WTC11 (cell line): ENCODE results near the gene ABCB8. TPM values are rescaled to one million over a fixed set of nuclear protein-coding genes. Genes with fewer than 3 reads are reported as not detected.

ENCODE experiments used
- ATAC-seq: fragments of 200-7000 bp; cut with Tn5 transposase; 2 replicates; pipeline ENCODE4 v1.10.0; 2021; ENCODE audit warnings: mild to moderate bottlenecking, moderate library complexity
- CTCF ChIA-PET: fragments of 300-600 bp; sonication (Branson Sonifier 250); formaldehyde crosslinking; loops from one replicate; lab custom pipeline; 2021; ENCODE audit warnings: antibody characterized with exemption; lab: Charles Lee
- POLR2A ChIA-PET: fragments of 350-600 bp; sonication (Branson Sonifier 250); formaldehyde crosslinking; loops from one replicate; lab custom pipeline; 2021; ENCODE audit warnings: antibody characterized with exemption; lab: Charles Lee
- DNase-seq: peaks from one replicate; pipeline ENCODE4 v3.0.0; 2021; ENCODE audit warnings: low spot score
- H3K27ac Mint-ChIP-seq: 2 replicates; pipeline ENCODE4 v1.8.0; 2021; ENCODE audit warnings: mixed read lengths
- H3K27me3 Mint-ChIP-seq: 2 replicates; pipeline ENCODE4 v1.8.0; 2021; ENCODE audit warnings: low read depth, mild to moderate bottlenecking, moderate library complexity, mixed read lengths
- H3K36me3 Mint-ChIP-seq: 2 replicates; pipeline ENCODE4 v1.8.0; 2021; ENCODE audit warnings: mixed read lengths
- H3K4me1 Mint-ChIP-seq: 2 replicates; pipeline ENCODE4 v1.8.0; 2022; ENCODE audit warnings: mixed read lengths
- H3K4me3 Mint-ChIP-seq: 2 replicates; pipeline ENCODE4 v1.8.0; 2021; ENCODE audit warnings: mild to moderate bottlenecking, moderate library complexity, mixed read lengths
- H3K9me3 Mint-ChIP-seq: 2 replicates; pipeline ENCODE4 v1.8.0; 2021; ENCODE audit warnings: mixed read lengths
- ATF2 ChIP-seq: sonication (generic); formaldehyde crosslinking; IDR thresholded peaks from 2 replicates; pipeline ENCODE4 v1.8.1; 2022; ENCODE audit warnings: low read depth, missing genetic modification reagents, borderline replicate concordance
- ATF3 ChIP-seq: sonication (generic); formaldehyde crosslinking; conservative IDR thresholded peaks from 2 replicates; pipeline ENCODE4 v1.8.1; 2022; ENCODE audit warnings: mild to moderate bottlenecking, missing genetic modification reagents
- CDX4 ChIP-seq: fragments of 250-450 bp; sonication (Bioruptor Pico); IDR thresholded peaks from 2 replicates; pipeline ENCODE4 v1.9.0; 2021; ENCODE audit warnings: moderate library complexity, mild to moderate bottlenecking, inconsistent platforms, borderline replicate concordance
- CREB1 ChIP-seq: sonication (generic); formaldehyde crosslinking; IDR thresholded peaks from 2 replicates; pipeline ENCODE4 v1.8.0; 2023; ENCODE audit warnings: mild to moderate bottlenecking, missing genetic modification reagents
- CREM ChIP-seq: sonication (generic); formaldehyde crosslinking; IDR thresholded peaks from 2 replicates; pipeline ENCODE4 v1.8.1; 2022; ENCODE audit warnings: mild to moderate bottlenecking, missing genetic modification reagents, moderate library complexity
- ETV6 ChIP-seq: sonication (generic); formaldehyde crosslinking; IDR thresholded peaks from 2 replicates; pipeline ENCODE4 v1.8.1; 2022; ENCODE audit warnings: mild to moderate bottlenecking, missing genetic modification reagents
- FOXK1 ChIP-seq: sonication (generic); formaldehyde crosslinking; IDR thresholded peaks from 2 replicates; pipeline ENCODE4 v1.8.0; 2022; ENCODE audit warnings: mild to moderate bottlenecking, moderate library complexity, missing genetic modification reagents
- HMGXB4 ChIP-seq: sonication (generic); formaldehyde crosslinking; IDR thresholded peaks from 2 replicates; pipeline ENCODE4 v1.8.1; 2023; ENCODE audit warnings: mild to moderate bottlenecking, moderate library complexity, missing genetic modification reagents
- IRF2 ChIP-seq: sonication (generic); formaldehyde crosslinking; IDR thresholded peaks from 2 replicates; pipeline ENCODE4 v1.8.0; 2022; ENCODE audit warnings: low read depth, missing genetic modification reagents, borderline replicate concordance
- JUN ChIP-seq: sonication (generic); formaldehyde crosslinking; IDR thresholded peaks from 2 replicates; pipeline ENCODE4 v1.8.0; 2023; ENCODE audit warnings: mild to moderate bottlenecking, missing genetic modification reagents
- MYBL2 ChIP-seq: sonication (generic); formaldehyde crosslinking; IDR thresholded peaks from 2 replicates; pipeline ENCODE4 v1.8.1; 2023; ENCODE audit warnings: mild to moderate bottlenecking, moderate library complexity, missing genetic modification reagents
- NR3C1 ChIP-seq: sonication (generic); formaldehyde crosslinking; conservative IDR thresholded peaks from 2 replicates; pipeline ENCODE4 v1.8.1; 2023; ENCODE audit warnings: low read depth, mild to moderate bottlenecking, missing genetic modification reagents
- SP1 ChIP-seq: sonication (generic); formaldehyde crosslinking; conservative IDR thresholded peaks from 2 replicates; pipeline ENCODE4 v1.8.1; 2022; ENCODE audit warnings: missing genetic modification reagents
- ZBTB43 ChIP-seq: sonication (generic); formaldehyde crosslinking; IDR thresholded peaks from 2 replicates; pipeline ENCODE4 v1.8.1; 2023; ENCODE audit warnings: mild to moderate bottlenecking, missing genetic modification reagents
- ZNF232 ChIP-seq: sonication (generic); formaldehyde crosslinking; IDR thresholded peaks from 2 replicates; pipeline ENCODE4 v1.8.0; 2022; ENCODE audit warnings: mild to moderate bottlenecking, missing genetic modification reagents
- total RNA-seq: library from RNA; stranded (reverse); gene quantifications from 3 replicates; pipeline ENCODE4 v1.2.3, GENCODE V29; 2021
- TF ChIP-seq, protein P1 (sequence below): sonication (generic); formaldehyde crosslinking; IDR thresholded peaks from 2 replicates; pipeline ENCODE4 v1.8.0; 2023; ENCODE audit warnings: missing genetic modification reagents, mild to moderate bottlenecking, borderline replicate concordance
- TF ChIP-seq, protein P2 (sequence below): sonication (generic); formaldehyde crosslinking; IDR thresholded peaks from 2 replicates; pipeline ENCODE4 v1.8.0; 2022; ENCODE audit warnings: mild to moderate bottlenecking, missing genetic modification reagents
- TF ChIP-seq, protein P3 (sequence below): fragments of 200-600 bp; IDR thresholded peaks from 2 replicates; pipeline ENCODE4 v1.8.0; 2022; ENCODE audit warnings: antibody characterized with exemption

Gene ABCB8
- total RNA-seq, 1 experiment from 2014 or later: 35.9 TPM

DNA sequence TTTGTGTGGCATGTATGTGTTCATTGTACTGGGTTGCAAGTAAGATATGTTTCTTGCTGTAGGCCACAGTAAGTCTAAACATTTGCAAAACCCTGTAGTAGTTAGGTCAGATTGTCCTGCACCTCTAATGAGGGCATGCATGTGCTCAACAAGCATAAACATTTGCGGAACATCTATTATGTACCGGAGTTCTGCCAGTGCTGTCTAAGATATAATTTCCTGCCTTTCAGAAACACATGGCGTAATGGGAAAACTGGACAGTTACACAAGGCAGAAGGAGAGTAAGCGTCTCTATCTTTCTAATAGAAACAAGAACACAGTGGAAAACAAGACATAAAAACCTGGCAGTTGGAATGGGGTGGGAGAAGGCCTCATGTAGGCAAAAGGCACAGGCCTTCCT lies 2.8 kb downstream of the ABCB8 start:
- no peak for ATAC-seq
- H3K27me3 Mint-ChIP-seq: no peaks in the 10 kb centered on the region
- ChIA-PET CTCF (interaction anchor here (4.4 kb wide), 1 partner anchor 13 kb away, joined by 32 read pairs; no protein-coding TSS in a partner anchor), POLR2A (no interaction called here)
- no peaks in the 10 kb centered on the region for H3K36me3 Mint-ChIP-seq
- H3K4me1 Mint-ChIP-seq: peaks cover 24% of the 10 kb centered on the region
- H3K27ac Mint-ChIP-seq: no peak overlapping the region
- no peak for TF ChIP-seq ZBTB43 (CRISPR knock-in tag)
- H3K4me3 Mint-ChIP-seq: no peak overlapping the region
- H3K9me3 Mint-ChIP-seq: no peaks in the 10 kb centered on the region
- DNase-seq: no peak

- DNase-seq (no peak), ATAC-seq (no peak)
- H3K9me3 Mint-ChIP-seq: no peaks in the 10 kb centered on the region
- POLR2A ChIA-PET: interaction anchor here (1.2 kb wide), 1 partner anchor 18 kb away, joined by 3 read pairs; no protein-coding TSS in a partner anchor
- CTCF ChIA-PET: interaction anchor here (0.7 to 4.4 kb wide), 19 partner anchors 13 to 211 kb away, joined by 3 to 32 read pairs (median 4); partner anchors contain the start of gene CDK5
- H3K4me1 Mint-ChIP-seq: peaks cover 7% of the 10 kb centered on the region
- H3K4me3 Mint-ChIP-seq: no peak overlapping the region
- no peaks in the 10 kb centered on the region for H3K36me3 Mint-ChIP-seq
- H3K27me3 Mint-ChIP-seq: no peaks in the 10 kb centered on the region
- no peak overlapping the region for H3K27ac Mint-ChIP-seq
- TF ChIP-seq FOXK1 (CRISPR knock-in tag) (no peak), ZBTB43 (CRISPR knock-in tag) (no peak), JUN (no peak), CREB1 (no peak), NR3C1 (CRISPR knock-in tag) (no peak), IRF2 (CRISPR knock-in tag) (no peak), CREM (CRISPR knock-in tag) (no peak), ETV6 (CRISPR knock-in tag) (no peak), MYBL2 (CRISPR knock-in tag) (no peak), ZNF232 (CRISPR knock-in tag) (no peak), CDX4 (no peak), ATF3 (CRISPR knock-in tag) (no peak), SP1 (CRISPR knock-in tag) (no peak), HMGXB4 (no peak), ATF2 (no peak)
- TF ChIP-seq, protein P1, sequence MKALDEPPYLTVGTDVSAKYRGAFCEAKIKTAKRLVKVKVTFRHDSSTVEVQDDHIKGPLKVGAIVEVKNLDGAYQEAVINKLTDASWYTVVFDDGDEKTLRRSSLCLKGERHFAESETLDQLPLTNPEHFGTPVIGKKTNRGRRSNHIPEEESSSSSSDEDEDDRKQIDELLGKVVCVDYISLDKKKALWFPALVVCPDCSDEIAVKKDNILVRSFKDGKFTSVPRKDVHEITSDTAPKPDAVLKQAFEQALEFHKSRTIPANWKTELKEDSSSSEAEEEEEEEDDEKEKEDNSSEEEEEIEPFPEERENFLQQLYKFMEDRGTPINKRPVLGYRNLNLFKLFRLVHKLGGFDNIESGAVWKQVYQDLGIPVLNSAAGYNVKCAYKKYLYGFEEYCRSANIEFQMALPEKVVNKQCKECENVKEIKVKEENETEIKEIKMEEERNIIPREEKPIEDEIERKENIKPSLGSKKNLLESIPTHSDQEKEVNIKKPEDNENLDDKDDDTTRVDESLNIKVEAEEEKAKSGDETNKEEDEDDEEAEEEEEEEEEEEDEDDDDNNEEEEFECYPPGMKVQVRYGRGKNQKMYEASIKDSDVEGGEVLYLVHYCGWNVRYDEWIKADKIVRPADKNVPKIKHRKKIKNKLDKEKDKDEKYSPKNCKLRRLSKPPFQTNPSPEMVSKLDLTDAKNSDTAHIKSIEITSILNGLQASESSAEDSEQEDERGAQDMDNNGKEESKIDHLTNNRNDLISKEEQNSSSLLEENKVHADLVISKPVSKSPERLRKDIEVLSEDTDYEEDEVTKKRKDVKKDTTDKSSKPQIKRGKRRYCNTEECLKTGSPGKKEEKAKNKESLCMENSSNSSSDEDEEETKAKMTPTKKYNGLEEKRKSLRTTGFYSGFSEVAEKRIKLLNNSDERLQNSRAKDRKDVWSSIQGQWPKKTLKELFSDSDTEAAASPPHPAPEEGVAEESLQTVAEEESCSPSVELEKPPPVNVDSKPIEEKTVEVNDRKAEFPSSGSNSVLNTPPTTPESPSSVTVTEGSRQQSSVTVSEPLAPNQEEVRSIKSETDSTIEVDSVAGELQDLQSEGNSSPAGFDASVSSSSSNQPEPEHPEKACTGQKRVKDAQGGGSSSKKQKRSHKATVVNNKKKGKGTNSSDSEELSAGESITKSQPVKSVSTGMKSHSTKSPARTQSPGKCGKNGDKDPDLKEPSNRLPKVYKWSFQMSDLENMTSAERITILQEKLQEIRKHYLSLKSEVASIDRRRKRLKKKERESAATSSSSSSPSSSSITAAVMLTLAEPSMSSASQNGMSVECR (CRISPR knock-in tag): no peak
- TF ChIP-seq, protein P2, sequence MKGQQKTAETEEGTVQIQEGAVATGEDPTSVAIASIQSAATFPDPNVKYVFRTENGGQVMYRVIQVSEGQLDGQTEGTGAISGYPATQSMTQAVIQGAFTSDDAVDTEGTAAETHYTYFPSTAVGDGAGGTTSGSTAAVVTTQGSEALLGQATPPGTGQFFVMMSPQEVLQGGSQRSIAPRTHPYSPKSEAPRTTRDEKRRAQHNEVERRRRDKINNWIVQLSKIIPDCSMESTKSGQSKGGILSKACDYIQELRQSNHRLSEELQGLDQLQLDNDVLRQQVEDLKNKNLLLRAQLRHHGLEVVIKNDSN (CRISPR knock-in tag): no peak
- TF ChIP-seq, protein P3, sequence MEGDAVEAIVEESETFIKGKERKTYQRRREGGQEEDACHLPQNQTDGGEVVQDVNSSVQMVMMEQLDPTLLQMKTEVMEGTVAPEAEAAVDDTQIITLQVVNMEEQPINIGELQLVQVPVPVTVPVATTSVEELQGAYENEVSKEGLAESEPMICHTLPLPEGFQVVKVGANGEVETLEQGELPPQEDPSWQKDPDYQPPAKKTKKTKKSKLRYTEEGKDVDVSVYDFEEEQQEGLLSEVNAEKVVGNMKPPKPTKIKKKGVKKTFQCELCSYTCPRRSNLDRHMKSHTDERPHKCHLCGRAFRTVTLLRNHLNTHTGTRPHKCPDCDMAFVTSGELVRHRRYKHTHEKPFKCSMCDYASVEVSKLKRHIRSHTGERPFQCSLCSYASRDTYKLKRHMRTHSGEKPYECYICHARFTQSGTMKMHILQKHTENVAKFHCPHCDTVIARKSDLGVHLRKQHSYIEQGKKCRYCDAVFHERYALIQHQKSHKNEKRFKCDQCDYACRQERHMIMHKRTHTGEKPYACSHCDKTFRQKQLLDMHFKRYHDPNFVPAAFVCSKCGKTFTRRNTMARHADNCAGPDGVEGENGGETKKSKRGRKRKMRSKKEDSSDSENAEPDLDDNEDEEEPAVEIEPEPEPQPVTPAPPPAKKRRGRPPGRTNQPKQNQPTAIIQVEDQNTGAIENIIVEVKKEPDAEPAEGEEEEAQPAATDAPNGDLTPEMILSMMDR: no peak
Observed at GRCh38 chr7:151032936-151033863, 5.0 kb downstream of the ABCB8 start.
